ENCODE data around the gene HTR6. TPM values are rescaled to one million over a fixed set of nuclear protein-coding genes. Genes with fewer than 3 reads are reported as not detected.

The HTR6 gene
- total and polyA plus RNA-seq, 5 donors: not detected

- intact Hi-C loops (cut with DNase I): loop anchor here in 3 of 4 donors (10.0 kb wide), 4 partner anchors 261 to 451 kb away; no protein-coding TSS in a partner anchor
- Histone ChIP-seq H3K4me1 (ENCODE audit: control insufficient read depth, insufficient read depth, low read length) (peaks cover 4% of the 10 kb centered on the region), H3K9me3 (ENCODE audit: control insufficient read depth, low read length) (no peaks in the 10 kb centered on the region), H3K27ac (ENCODE audit: low read length) (no peak overlapping the region), H3K4me3 (ENCODE audit: low read length) (no peak overlapping the region), H3K27me3 (ENCODE audit: control insufficient read depth, insufficient read depth) (no peaks in the 10 kb centered on the region)
- ATAC-seq: no peak
- WGBS: 91% methylated on average over 9 of the region's 9 CpGs
- DNase-seq: peak in 1 of 3 donors; percentile 55
These were observed 8.4 kb upstream of the HTR6 start for GRCh38 chr1:19656134-19656779.

- intact Hi-C loops (cut with DNase I): loop anchor here in 3 of 4 donors (10.0 kb wide), 4 partner anchors 262 to 452 kb away; no protein-coding TSS in a partner anchor
- no peak for ATAC-seq
- WGBS: 84% methylated on average over 15 of the region's 15 CpGs
- no peaks in the 10 kb centered on the region for H3K27me3 ChIP-seq (ENCODE audit: control insufficient read depth, insufficient read depth)
- H3K4me3 ChIP-seq (ENCODE audit: low read length): no peak overlapping the region
- H3K27ac ChIP-seq (ENCODE audit: low read length): no peak overlapping the region
- peak in 1 of 3 donors; percentile 52 for DNase-seq
- H3K4me1 ChIP-seq (ENCODE audit: control insufficient read depth, insufficient read depth, low read length): peaks cover 3% of the 10 kb centered on the region
- no peaks in the 10 kb centered on the region for H3K9me3 ChIP-seq (ENCODE audit: control insufficient read depth, low read length)
These were observed 7.8 kb upstream of the HTR6 start for GRCh38 chr1:19656780-19657466.

- H3K27ac ChIP-seq (ENCODE audit: low read length): no peak overlapping the region
- 89% methylated on average over 10 of the region's 10 CpGs for WGBS
- H3K27me3 ChIP-seq (ENCODE audit: control insufficient read depth, insufficient read depth): no peaks in the 10 kb centered on the region
- peaks cover 2% of the 10 kb centered on the region for H3K4me1 ChIP-seq (ENCODE audit: control insufficient read depth, insufficient read depth, low read length)
- H3K4me3 ChIP-seq (ENCODE audit: low read length): no peak overlapping the region
- DNase-seq: peak in 1 of 3 donors; percentile 54
- no peaks in the 10 kb centered on the region for H3K9me3 ChIP-seq (ENCODE audit: control insufficient read depth, low read length)
- ATAC-seq: no peak
- intact Hi-C loops (cut with DNase I): loop anchor here in 3 of 4 donors (10.0 kb wide), 4 partner anchors 263 to 453 kb away; no protein-coding TSS in a partner anchor
These were observed 7.2 kb upstream of the HTR6 start for GRCh38 chr1:19657511-19657910.

- intact Hi-C loops (cut with DNase I): loop anchor here in 3 of 4 donors (10.0 kb wide), 4 partner anchors 263 to 453 kb away; no protein-coding TSS in a partner anchor
- Histone ChIP-seq H3K4me1 (ENCODE audit: control insufficient read depth, insufficient read depth, low read length) (peaks cover 2% of the 10 kb centered on the region), H3K9me3 (ENCODE audit: control insufficient read depth, low read length) (no peaks in the 10 kb centered on the region), H3K27me3 (ENCODE audit: control insufficient read depth, insufficient read depth) (no peaks in the 10 kb centered on the region), H3K27ac (ENCODE audit: low read length) (no peak overlapping the region), H3K4me3 (ENCODE audit: low read length) (no peak overlapping the region)
- WGBS: 89% methylated on average over 13 of the region's 13 CpGs
- no peak for DNase-seq
- no peak for ATAC-seq
These were observed 6.5 kb upstream of the HTR6 start for GRCh38 chr1:19658186-19658585.

- DNase-seq (peak in 1 of 3 donors; percentile 53), ATAC-seq (no peak)
- WGBS: 12% methylated on average over 9 of the region's 9 CpGs
- H3K27ac ChIP-seq (ENCODE audit: low read length): no peak overlapping the region
- no peaks in the 10 kb centered on the region for H3K9me3 ChIP-seq (ENCODE audit: control insufficient read depth, low read length)
- no peaks in the 10 kb centered on the region for H3K27me3 ChIP-seq (ENCODE audit: control insufficient read depth, insufficient read depth)
- peaks cover 2% of the 10 kb centered on the region for H3K4me1 ChIP-seq (ENCODE audit: control insufficient read depth, insufficient read depth, low read length)
- H3K4me3 ChIP-seq (ENCODE audit: low read length): no peak overlapping the region
- intact Hi-C loops (cut with DNase I): loop anchor here (2.0 to 5.0 kb wide), 2 partner anchors 41 to 43 kb away; no protein-coding TSS in a partner anchor
These were observed 2.9 kb upstream of the HTR6 start for GRCh38 chr1:19661721-19662228.

- Histone ChIP-seq H3K27ac (ENCODE audit: low read length) (no peak overlapping the region), H3K9me3 (ENCODE audit: control insufficient read depth, low read length) (no peaks in the 10 kb centered on the region), H3K4me3 (ENCODE audit: low read length) (no peak overlapping the region), H3K27me3 (ENCODE audit: control insufficient read depth, insufficient read depth) (no peaks in the 10 kb centered on the region), H3K4me1 (ENCODE audit: control insufficient read depth, insufficient read depth, low read length) (peaks cover 2% of the 10 kb centered on the region)
- WGBS: 58% methylated on average over 3 of the region's 3 CpGs
- ATAC-seq (no peak), DNase-seq (no peak)
- intact Hi-C loops (cut with DNase I): loop anchor here in 3 of 4 donors (2.0 to 5.0 kb wide), 2 partner anchors 40 to 42 kb away; no protein-coding TSS in a partner anchor
These were observed 2.4 kb upstream of the HTR6 start for GRCh38 chr1:19662313-19662712.

GRCh38 chr1:19665186-19665495 is 466 bp downstream of the HTR6 start:
- Histone ChIP-seq H3K27me3 (ENCODE audit: control insufficient read depth, insufficient read depth) (no peaks in the 10 kb centered on the region), H3K9me3 (ENCODE audit: control insufficient read depth, low read length) (no peaks in the 10 kb centered on the region), H3K4me3 (ENCODE audit: low read length) (peak overlapping the region; percentile 48), H3K27ac (ENCODE audit: low read length) (no peak overlapping the region), H3K4me1 (ENCODE audit: control insufficient read depth, insufficient read depth, low read length) (no peaks in the 10 kb centered on the region)
- 2% methylated on average over 23 of the region's 23 CpGs for WGBS
- DNase-seq (no peak), ATAC-seq (no peak)
- intact Hi-C loops (cut with DNase I): no loop called here

- H3K4me3 ChIP-seq (ENCODE audit: low read length): no peak overlapping the region
- no peaks in the 10 kb centered on the region for H3K4me1 ChIP-seq (ENCODE audit: control insufficient read depth, insufficient read depth, low read length)
- no peak for ATAC-seq
- H3K27me3 ChIP-seq (ENCODE audit: control insufficient read depth, insufficient read depth): no peaks in the 10 kb centered on the region
- DNase-seq: no peak
- intact Hi-C loops (cut with DNase I): no loop called here
- no peaks in the 10 kb centered on the region for H3K9me3 ChIP-seq (ENCODE audit: control insufficient read depth, low read length)
- WGBS: 11% methylated on average over 84 of the region's 84 CpGs
- no peak overlapping the region for H3K27ac ChIP-seq (ENCODE audit: low read length)
These were observed 1.1 kb downstream of the HTR6 start for GRCh38 chr1:19665496-19666465.

GRCh38 chr1:19668888-19669287 is 4.2 kb downstream of the HTR6 start:
- 68% methylated on average over 8 of the region's 8 CpGs for WGBS
- no peaks in the 10 kb centered on the region for H3K4me1 ChIP-seq (ENCODE audit: control insufficient read depth, insufficient read depth, low read length)
- no peak overlapping the region for H3K4me3 ChIP-seq (ENCODE audit: low read length)
- DNase-seq (no peak), ATAC-seq (no peak)
- no peaks in the 10 kb centered on the region for H3K9me3 ChIP-seq (ENCODE audit: control insufficient read depth, low read length)
- intact Hi-C loops (cut with DNase I): no loop called here
- H3K27me3 ChIP-seq (ENCODE audit: control insufficient read depth, insufficient read depth): no peaks in the 10 kb centered on the region
- no peak overlapping the region for H3K27ac ChIP-seq (ENCODE audit: low read length)

- no peaks in the 10 kb centered on the region for H3K27me3 ChIP-seq (ENCODE audit: control insufficient read depth, insufficient read depth)
- ATAC-seq (no peak), DNase-seq (no peak)
- H3K4me1 ChIP-seq (ENCODE audit: control insufficient read depth, insufficient read depth, low read length): no peaks in the 10 kb centered on the region
- WGBS: 67% methylated on average over 4 of the region's 4 CpGs
- no peak overlapping the region for H3K27ac ChIP-seq (ENCODE audit: low read length)
- intact Hi-C loops (cut with DNase I): no loop called here
- no peaks in the 10 kb centered on the region for H3K9me3 ChIP-seq (ENCODE audit: control insufficient read depth, low read length)
- no peak overlapping the region for H3K4me3 ChIP-seq (ENCODE audit: low read length)
These were observed 6.1 kb downstream of the HTR6 start for GRCh38 chr1:19670787-19671186.

Data from right cardiac atrium (tissue), 5 donors.